Measurements from ENCODE around the gene PARVB. TPM values are rescaled to one million over a fixed set of nuclear protein-coding genes. Genes with fewer than 3 reads are reported as not detected.
"Not testable (repeated sequence)": the region's sequence is repeated elsewhere in the genome, so short reads cannot be mapped to it uniquely, and the experiment has no call there.

PARVB gene
- total and polyA plus RNA-seq, 11 donors: 54.9 to 172 (median 95.8) TPM

- intact Hi-C loops (cut with DNase I): no loop called here
- H3K36me3 ChIP-seq: peaks cover 0 to 16% (median 3%) of the 10 kb centered on the region in 9 donors
- no peaks in the 10 kb centered on the region for H3K27me3 ChIP-seq
- WGBS, 4 donors: 49 to 61% (median 54%) methylated on average over 14 of the region's 14 CpGs
- H3K9me3 ChIP-seq: no peaks in the 10 kb centered on the region
- DNase-seq (peak in 3 of 5 donors; percentile 15 to 22 (median 22)), ATAC-seq (no peak)
- TF ChIP-seq CTCF (IDR thresholded peaks at IDR 0.05): no peak
- TF ChIP-seq POLR2A (IDR thresholded peaks at IDR 0.05): no peak
- H3K4me3 ChIP-seq: no peak overlapping the region
- peak overlapping the region in 5 of 12 donors; percentile 15 to 59 (median 49) for H3K27ac ChIP-seq
- H3K4me1 ChIP-seq: peaks cover 0 to 25% (median 9%) of the 10 kb centered on the region in 12 donors
Observed at GRCh38 chr22:44108806-44109385, 84.8 kb downstream of the PARVB start.

- WGBS, 4 donors: 58 to 65% (median 63%) methylated on average over 4 of the region's 4 CpGs
- H3K9me3 ChIP-seq: no peaks in the 10 kb centered on the region
- TF ChIP-seq CTCF (IDR thresholded peaks at IDR 0.05): no peak
- no peak for TF ChIP-seq POLR2A (IDR thresholded peaks at IDR 0.05)
- H3K27ac ChIP-seq: peak overlapping the region in 6 of 12 donors; percentile 15 to 59 (median 40)
- H3K4me3 ChIP-seq: no peak overlapping the region
- no peaks in the 10 kb centered on the region for H3K27me3 ChIP-seq
- H3K36me3 ChIP-seq: peaks cover 0 to 11% (median 2%) of the 10 kb centered on the region in 9 donors
- intact Hi-C loops (cut with DNase I): no loop called here
- DNase-seq (peak in 3 of 5 donors; percentile 7 to 23 (median 19)), ATAC-seq (peak; percentile 70 to 75 (median 73))
- H3K4me1 ChIP-seq: peaks cover 0 to 25% (median 9%) of the 10 kb centered on the region in 12 donors
Observed at GRCh38 chr22:44109416-44109815, 85.3 kb downstream of the PARVB start.

- peak overlapping the region in 2 of 12 donors; percentile 39 to 62 for H3K27ac ChIP-seq
- intact Hi-C loops (cut with DNase I); ATAC-seq: not testable (repeated sequence)
Observed at GRCh38 chr22:44110656-44111055, 86.6 kb downstream of the PARVB start.

GRCh38 chr22:44111562-44112155 lies 87.6 kb downstream of the PARVB start:
- ATAC-seq (no peak), DNase-seq (peak in 2 of 5 donors; percentile 3 to 20)
- no peaks in the 10 kb centered on the region for H3K36me3 ChIP-seq
- TF ChIP-seq CTCF (IDR thresholded peaks at IDR 0.05): no peak
- peak overlapping the region in 2 of 12 donors; percentile 38 to 56 for H3K27ac ChIP-seq
- 78 to 84% (median 83%) methylated on average over 9 of the region's 9 CpGs for WGBS, 4 donors
- H3K9me3 ChIP-seq: no peaks in the 10 kb centered on the region
- no peak overlapping the region for H3K4me3 ChIP-seq
- intact Hi-C loops (cut with DNase I): no loop called here
- H3K4me1 ChIP-seq: peaks cover 0 to 33% (median 10%) of the 10 kb centered on the region in 12 donors
- H3K27me3 ChIP-seq: no peaks in the 10 kb centered on the region

More at GRCh38 chr22:44110656-44111055, 86.6 kb downstream of the PARVB start:
- not testable (repeated sequence) for H3K27me3 ChIP-seq, H3K4me3 ChIP-seq, H3K9me3 ChIP-seq, H3K36me3 ChIP-seq
- peaks cover 0 to 25% (median 9%) of the 10 kb centered on the region in 12 donors for H3K4me1 ChIP-seq
- DNase-seq: peak in 1 of 5 donors; percentile 20
- 91 to 96% (median 95%) methylated on average over 6 of the region's 6 CpGs for WGBS, 4 donors
